Hepatocyte (in vitro differentiated cells): ENCODE measurements around the gene CRISP2.

Source experiments
- EZH2 ChIP-seq: fragments of 200-600 bp; sonication (generic); IDR thresholded peaks from 2 replicates; pipeline ENCODE4 v1.6.1; 2016; ENCODE audit warnings: antibody characterized with exemption, mild to moderate bottlenecking, borderline replicate concordance
- TF ChIP-seq, protein P1 (sequence below): fragments of 200-600 bp; sonication (generic); IDR thresholded peaks from 2 replicates; pipeline ENCODE4 v1.5.1; 2016; ENCODE audit warnings: antibody characterized with exemption, mild to moderate bottlenecking; ENCODE audit not compliant: poor library complexity

DNA sequence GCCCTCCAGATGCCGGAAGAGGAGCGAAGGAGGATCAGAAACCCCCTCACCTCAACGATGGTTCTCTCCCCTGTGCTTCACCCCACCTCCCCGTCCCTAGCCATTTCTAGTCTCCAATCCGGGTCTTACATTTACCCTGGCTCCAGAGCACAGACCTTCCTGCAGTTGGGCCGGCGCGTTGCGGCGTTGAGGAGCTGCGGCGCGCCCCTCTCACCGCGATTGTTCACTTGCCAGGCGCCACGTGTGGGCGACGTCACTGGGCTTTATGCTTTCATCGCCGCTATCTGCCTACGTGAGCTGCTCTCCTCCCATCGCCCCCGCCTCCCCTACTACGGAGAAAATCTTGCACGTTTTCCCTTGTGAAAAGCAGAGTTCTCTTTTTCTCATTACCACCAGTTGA lies at the start of gene CRISP2:
- TF ChIP-seq EZH2, result no peak
- TF ChIP-seq, protein P1, sequence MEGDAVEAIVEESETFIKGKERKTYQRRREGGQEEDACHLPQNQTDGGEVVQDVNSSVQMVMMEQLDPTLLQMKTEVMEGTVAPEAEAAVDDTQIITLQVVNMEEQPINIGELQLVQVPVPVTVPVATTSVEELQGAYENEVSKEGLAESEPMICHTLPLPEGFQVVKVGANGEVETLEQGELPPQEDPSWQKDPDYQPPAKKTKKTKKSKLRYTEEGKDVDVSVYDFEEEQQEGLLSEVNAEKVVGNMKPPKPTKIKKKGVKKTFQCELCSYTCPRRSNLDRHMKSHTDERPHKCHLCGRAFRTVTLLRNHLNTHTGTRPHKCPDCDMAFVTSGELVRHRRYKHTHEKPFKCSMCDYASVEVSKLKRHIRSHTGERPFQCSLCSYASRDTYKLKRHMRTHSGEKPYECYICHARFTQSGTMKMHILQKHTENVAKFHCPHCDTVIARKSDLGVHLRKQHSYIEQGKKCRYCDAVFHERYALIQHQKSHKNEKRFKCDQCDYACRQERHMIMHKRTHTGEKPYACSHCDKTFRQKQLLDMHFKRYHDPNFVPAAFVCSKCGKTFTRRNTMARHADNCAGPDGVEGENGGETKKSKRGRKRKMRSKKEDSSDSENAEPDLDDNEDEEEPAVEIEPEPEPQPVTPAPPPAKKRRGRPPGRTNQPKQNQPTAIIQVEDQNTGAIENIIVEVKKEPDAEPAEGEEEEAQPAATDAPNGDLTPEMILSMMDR, result no peak
